Uterus (tissue), 4 donors: ENCODE data around the gene FHL3. TPM values are rescaled to one million over a fixed set of nuclear protein-coding genes. Genes with fewer than 3 reads are reported as not detected.
A peak's percentile ranks its signal among the peaks of the same experiment; 100 is the strongest.

Experiments used
- DNase-seq, 2 donors: peaks; one replicate each; pipeline ENCODE4 v3.0.0-alpha.2; 2019 to 2020
- H3K27ac ChIP-seq, 2 donors: fragments of 200-600 bp; sonication (generic); 1 replicate in 1 of 2; 2 replicates in 1 of 2; pipeline ENCODE4 v1.5.1; 2016 to 2018
- H3K27me3 ChIP-seq, 2 donors: fragments of 200-600 bp; sonication (generic); one replicate each; pipeline ENCODE4 v1.5.1; 2018 to 2019; ENCODE audit warnings: control low read depth in 1 of 2
- H3K36me3 ChIP-seq, 2 donors: fragments of 200-600 bp; sonication (generic); one replicate each; pipeline ENCODE4 v1.5.1; 2019; ENCODE audit warnings: control low read depth in 1 of 2
- H3K4me1 ChIP-seq, 2 donors: fragments of 200-600 bp; sonication (generic); one replicate each; pipeline ENCODE4 v1.5.1; 2018 to 2019; ENCODE audit warnings: control low read depth in 1 of 2
- H3K4me3 ChIP-seq, 2 donors: fragments of 200-600 bp; sonication (generic); 1 replicate in 1 of 2; 2 replicates in 1 of 2; pipeline ENCODE4 v1.5.1; 2018 to 2019; ENCODE audit warnings: mild to moderate bottlenecking in 1 of 2
- H3K9me3 ChIP-seq, 2 donors: fragments of 200-600 bp; sonication (generic); one replicate each; pipeline ENCODE4 v1.5.1; 2019; ENCODE audit warnings: control low read depth in 1 of 2
- POLR2A ChIP-seq, 2 donors: fragments of 450-650 bp; IDR thresholded peaks; one replicate each; pipeline ENCODE4 v1.6.1; 2016; ENCODE audit warnings: antibody characterized with exemption in 2 of 2, mild to moderate bottlenecking in 1 of 2, moderate library complexity in 1 of 2
- intact Hi-C: fragments of 100-400 bp; cut with DNase I; formaldehyde crosslinking; loops from one replicate; pipeline ENCODE4 v1.15.1; 2023; ENCODE audit warnings: low total_unique reads
- total RNA-seq, 4 donors: library from RNA; depleted of rRNA in 3 of 4; stranded (reverse); fragments of >200 nt in 3 of 4; gene quantifications; one replicate each; pipeline versions ENCODE4 v1.1.0 to v1.2.4, GENCODE V29; 2014 to 2023
- TF ChIP-seq, protein P1 (sequence below), 4 experiments: fragments of 200-600 bp in 2 of 4; fragments of 450-650 bp in 2 of 4; sonication (generic) in 2 of 4; IDR thresholded peaks; one replicate each; pipeline ENCODE4 v1.5.1; 2016 to 2019; ENCODE audit warnings: antibody characterized with exemption in 4 of 4, mild to moderate bottlenecking in 2 of 4, moderate library complexity in 1 of 4
- donor health status: DM: yes; HTN: yes; CAD: no.

The FHL3 gene
- total RNA-seq, 4 donors from 2014 or later: 21.0 to 97.5 (median 42.1) TPM

DNA sequence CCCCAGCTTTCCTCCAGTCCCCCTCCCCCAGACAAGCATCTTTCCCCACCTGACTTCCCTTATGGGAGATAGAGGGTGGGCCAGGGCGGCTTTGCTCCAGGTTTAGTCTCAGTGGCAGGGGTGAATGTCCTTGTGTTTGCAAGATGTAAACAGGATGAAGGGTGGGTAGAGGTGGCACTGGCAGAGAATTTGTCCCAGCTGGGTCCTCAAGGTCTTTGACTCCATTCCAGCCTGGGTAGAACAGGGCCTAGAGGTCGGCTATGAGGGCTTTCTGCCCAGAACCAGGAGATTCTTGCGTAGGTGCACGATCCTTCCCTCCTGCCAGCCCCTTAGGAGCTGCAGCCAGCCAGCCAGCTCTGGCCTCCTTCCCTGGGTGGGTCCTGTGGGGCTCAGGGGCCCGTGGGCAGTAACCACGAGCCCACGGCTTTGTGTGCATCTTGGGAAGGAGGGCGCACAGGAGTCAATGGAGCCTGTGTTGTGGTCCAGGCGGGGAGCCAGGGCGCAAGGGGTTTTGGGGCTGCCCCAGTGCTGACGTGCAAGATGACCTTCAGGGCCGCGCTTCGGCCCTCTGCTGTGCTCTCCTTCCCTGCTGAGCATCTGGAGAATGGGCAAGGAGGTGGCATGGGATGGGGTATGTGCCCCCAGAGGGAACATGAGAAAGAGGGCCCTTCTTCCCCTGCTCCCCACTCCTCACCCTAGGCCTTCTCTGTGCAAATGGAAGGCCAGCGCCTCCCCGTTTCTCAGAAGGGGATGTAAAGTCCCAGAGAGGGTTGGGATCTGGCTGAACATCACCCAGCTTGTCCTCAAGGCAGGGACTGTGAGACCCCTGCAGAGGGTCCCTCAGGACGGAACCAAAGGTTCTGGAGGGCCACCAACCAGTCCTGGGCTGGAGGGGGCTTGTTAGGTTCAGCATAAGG lies 25.5 kb upstream of the FHL3 start:
- no peak for TF ChIP-seq POLR2A (IDR thresholded peaks at IDR 0.05)
- TF ChIP-seq, protein P1, sequence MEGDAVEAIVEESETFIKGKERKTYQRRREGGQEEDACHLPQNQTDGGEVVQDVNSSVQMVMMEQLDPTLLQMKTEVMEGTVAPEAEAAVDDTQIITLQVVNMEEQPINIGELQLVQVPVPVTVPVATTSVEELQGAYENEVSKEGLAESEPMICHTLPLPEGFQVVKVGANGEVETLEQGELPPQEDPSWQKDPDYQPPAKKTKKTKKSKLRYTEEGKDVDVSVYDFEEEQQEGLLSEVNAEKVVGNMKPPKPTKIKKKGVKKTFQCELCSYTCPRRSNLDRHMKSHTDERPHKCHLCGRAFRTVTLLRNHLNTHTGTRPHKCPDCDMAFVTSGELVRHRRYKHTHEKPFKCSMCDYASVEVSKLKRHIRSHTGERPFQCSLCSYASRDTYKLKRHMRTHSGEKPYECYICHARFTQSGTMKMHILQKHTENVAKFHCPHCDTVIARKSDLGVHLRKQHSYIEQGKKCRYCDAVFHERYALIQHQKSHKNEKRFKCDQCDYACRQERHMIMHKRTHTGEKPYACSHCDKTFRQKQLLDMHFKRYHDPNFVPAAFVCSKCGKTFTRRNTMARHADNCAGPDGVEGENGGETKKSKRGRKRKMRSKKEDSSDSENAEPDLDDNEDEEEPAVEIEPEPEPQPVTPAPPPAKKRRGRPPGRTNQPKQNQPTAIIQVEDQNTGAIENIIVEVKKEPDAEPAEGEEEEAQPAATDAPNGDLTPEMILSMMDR (IDR thresholded peaks at IDR 0.05): no peak
- DNase-seq: no peak
- Histone ChIP-seq H3K27ac (peak overlapping the region; percentile 52 to 78), H3K4me3 (no peak overlapping the region), H3K36me3 (no peaks in the 10 kb centered on the region), H3K27me3 (no peaks in the 10 kb centered on the region), H3K9me3 (no peaks in the 10 kb centered on the region), H3K4me1 (peaks cover 0 to 15% of the 10 kb centered on the region in 2 donors)
- intact Hi-C loops: no loop called here

DNA sequence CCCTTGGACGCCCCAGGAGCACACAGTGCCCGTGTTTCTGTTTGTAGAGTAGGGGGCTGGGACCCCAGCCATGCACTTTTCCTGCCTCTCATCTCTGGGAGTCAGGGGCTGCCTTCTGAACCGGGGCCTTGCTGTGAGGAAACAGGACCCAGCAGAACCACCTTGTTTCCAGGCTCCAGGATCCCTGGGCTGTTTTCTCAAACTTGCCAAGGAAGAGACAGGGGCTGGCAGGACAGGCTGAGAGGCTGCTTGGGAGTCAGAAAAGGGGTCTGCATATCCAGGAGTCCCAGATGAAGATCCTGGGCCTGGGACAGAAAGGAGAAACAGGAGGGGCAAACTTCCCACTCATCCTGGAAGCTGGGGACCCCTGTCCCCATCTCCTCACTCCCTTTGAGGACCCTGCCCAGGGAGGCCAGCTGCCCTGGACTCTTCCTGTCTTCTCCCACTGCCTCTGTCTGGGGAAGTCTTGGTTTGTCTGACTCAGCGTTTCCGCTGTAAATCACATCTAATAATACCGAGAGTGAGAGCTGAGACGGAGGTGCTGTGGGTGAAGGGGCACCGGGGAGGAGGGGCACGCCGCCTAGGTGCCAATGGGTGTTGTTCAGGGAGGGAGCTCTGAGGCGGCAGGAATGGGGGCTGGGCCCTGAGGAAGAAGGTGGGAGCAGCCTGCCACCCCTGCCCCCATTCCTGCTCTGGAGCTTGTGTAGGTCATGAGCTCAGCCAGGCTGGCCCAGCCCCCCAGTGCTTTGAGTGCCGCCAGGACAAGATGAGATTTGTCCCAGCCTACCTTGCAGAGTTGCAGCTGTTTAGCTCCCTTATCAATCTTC lies 24.6 kb upstream of the FHL3 start:
- Histone ChIP-seq H3K9me3 (no peaks in the 10 kb centered on the region), H3K4me1 (peaks cover 0 to 15% of the 10 kb centered on the region in 2 donors), H3K4me3 (no peak overlapping the region), H3K27me3 (no peaks in the 10 kb centered on the region), H3K36me3 (no peaks in the 10 kb centered on the region), H3K27ac (peak overlapping the region; percentile 52 to 78)
- DNase-seq: peak; percentile 42 to 59
- TF ChIP-seq, protein P1 (IDR thresholded peaks at IDR 0.05): no peak
- no peak for TF ChIP-seq POLR2A (IDR thresholded peaks at IDR 0.05)
- intact Hi-C loops: no loop called here

DNA sequence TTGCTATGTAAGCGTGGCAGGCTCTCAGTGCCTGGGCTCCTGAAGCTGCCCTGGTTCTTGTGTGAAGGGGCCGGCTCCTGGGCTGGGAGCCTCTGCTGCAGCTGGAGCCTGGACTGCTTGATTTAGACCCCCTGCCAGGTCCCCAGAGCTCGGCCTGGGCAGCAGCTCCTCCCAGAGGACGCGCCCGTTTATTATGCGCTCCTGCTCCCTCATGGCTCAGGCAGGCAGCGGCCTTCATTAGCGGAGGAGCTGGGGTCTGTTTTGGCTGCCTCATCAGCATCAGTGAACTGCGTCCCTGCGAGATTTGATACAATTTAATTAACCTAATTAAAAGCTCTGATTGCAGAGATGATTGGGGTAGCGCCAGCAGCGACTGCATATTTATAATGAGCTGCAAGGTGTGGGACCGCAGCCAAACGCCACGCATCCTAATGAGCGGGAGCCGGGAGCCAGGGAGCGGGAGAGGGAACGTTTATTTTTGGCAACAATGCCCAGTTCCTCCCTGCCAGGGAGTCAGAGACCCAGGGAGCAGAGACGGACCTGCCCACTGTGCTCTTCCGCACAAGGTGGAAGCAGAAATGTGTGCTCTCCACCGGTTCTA lies 23.9 kb upstream of the FHL3 start:
- TF ChIP-seq, protein P1 (IDR thresholded peaks at IDR 0.05): peak in 1 of 4 experiments; percentile 20
- TF ChIP-seq POLR2A (IDR thresholded peaks at IDR 0.05): no peak
- DNase-seq: peak; percentile 47 to 48
- H3K9me3 ChIP-seq: no peaks in the 10 kb centered on the region
- H3K27ac ChIP-seq: peak overlapping the region; percentile 52 to 78
- H3K36me3 ChIP-seq: no peaks in the 10 kb centered on the region
- H3K27me3 ChIP-seq: no peaks in the 10 kb centered on the region
- intact Hi-C loops: no loop called here
- H3K4me3 ChIP-seq: no peak overlapping the region
- peaks cover 0 to 15% of the 10 kb centered on the region in 2 donors for H3K4me1 ChIP-seq

DNA sequence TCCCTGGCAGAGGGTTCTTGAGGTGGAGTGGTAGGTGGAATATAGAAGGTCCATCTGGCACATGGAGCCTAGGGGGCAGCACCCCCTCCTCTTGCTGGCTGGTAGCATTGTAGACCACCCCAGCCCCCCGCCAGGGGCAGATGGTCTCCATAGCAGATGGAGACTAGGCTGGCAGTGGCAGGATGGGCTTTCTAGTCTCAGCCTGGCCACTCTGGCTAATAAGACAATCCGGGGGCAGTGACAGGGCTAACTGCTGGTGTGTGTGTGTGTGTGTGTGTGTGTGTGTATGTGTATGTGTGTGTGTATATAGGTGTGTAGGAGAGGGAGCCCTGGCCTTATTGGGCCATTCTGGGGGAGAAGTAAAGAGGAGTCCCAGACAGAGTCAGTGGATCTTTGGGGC lies 23.4 kb upstream of the FHL3 start:
- intact Hi-C loops: no loop called here
- peaks cover 0 to 15% of the 10 kb centered on the region in 2 donors for H3K4me1 ChIP-seq

More for the DNA sequence above, 23.4 kb upstream of the FHL3 start:
- TF ChIP-seq, protein P1 (IDR thresholded peaks at IDR 0.05): no peak
- no peak for TF ChIP-seq POLR2A (IDR thresholded peaks at IDR 0.05)
- Histone ChIP-seq H3K27ac (peak overlapping the region in 1 of 2 donors; percentile 78), H3K36me3 (no peaks in the 10 kb centered on the region), H3K27me3 (no peaks in the 10 kb centered on the region), H3K9me3 (no peaks in the 10 kb centered on the region), H3K4me3 (no peak overlapping the region)
- no peak for DNase-seq
